Tibial artery (tissue), 4 donors: Measurements from ENCODE around the gene NDRG3.

ENCODE experiments used
- DNase-seq, 2 donors: peaks; one replicate each; pipeline ENCODE4 v3.0.0-alpha.2; 2019
- H3K27ac ChIP-seq, 2 donors: fragments of 200-600 bp; sonication (generic) in 1 of 2; 1 replicate in 1 of 2; 2 replicates in 1 of 2; pipeline ENCODE4 v1.5.1; 2018 to 2019; ENCODE audit warnings: mild to moderate bottlenecking in 1 of 2
- H3K27me3 ChIP-seq, 2 donors: fragments of 200-600 bp; sonication (generic) in 1 of 2; one replicate each; pipeline versions ENCODE4 v1.5.1 to v1.6.0; 2016 to 2019
- H3K36me3 ChIP-seq, 3 donors: fragments of 200-600 bp; sonication (generic) in 2 of 3; one replicate each; pipeline ENCODE4 v1.5.1; 2016 to 2019; ENCODE audit warnings: mild to moderate bottlenecking in 2 of 3
- H3K4me1 ChIP-seq, 4 donors: fragments of 200-600 bp; sonication (generic) in 2 of 4; 1 replicate in 3 of 4; 2 replicates in 1 of 4; pipeline ENCODE4 v1.5.1; 2016 to 2019
- H3K4me3 ChIP-seq, 2 donors: fragments of 200-600 bp; sonication (generic) in 1 of 2; 1 replicate in 1 of 2; 2 replicates in 1 of 2; pipeline ENCODE4 v1.5.1; 2018 to 2019; ENCODE audit warnings: mild to moderate bottlenecking in 2 of 2
- H3K9me3 ChIP-seq, 3 donors: fragments of 200-600 bp; sonication (generic) in 1 of 3; one replicate each; pipeline ENCODE4 v1.5.1; 2016 to 2019
- CTCF ChIP-seq, 2 experiments: fragments of 200-600 bp in 1 of 2; fragments of 450-650 bp in 1 of 2; IDR thresholded peaks; one replicate each; pipeline ENCODE4 v1.5.1; 2017 to 2019; ENCODE audit warnings: antibody characterized with exemption in 2 of 2, mild to moderate bottlenecking in 1 of 2, moderate library complexity in 1 of 2
- intact Hi-C: fragments of 100-400 bp; cut with DNase I; formaldehyde crosslinking; loops from one replicate; pipeline ENCODE4 v1.15.0; 2023; ENCODE audit warnings: low total_unique reads

The NDRG3 gene

DNA sequence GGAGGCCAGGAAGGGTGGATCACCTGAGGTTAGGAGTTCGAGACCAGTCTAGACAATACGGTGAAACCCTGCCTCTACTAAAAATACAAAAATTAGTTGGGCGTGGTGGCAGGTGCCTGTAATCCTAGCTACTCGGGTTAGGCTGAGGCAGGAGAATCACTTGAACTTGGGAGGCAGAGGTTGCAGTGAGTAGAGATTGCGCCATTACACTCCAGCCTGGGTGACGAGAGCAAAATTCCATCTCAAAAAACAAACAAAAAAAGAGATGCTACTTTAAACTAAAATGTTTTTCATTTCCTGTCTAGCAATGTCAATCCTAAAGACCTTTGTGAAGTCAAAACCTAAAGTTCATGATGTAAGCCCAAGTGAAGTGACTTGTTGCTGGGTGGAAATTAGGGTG, 14.8 kb upstream of the NDRG3 start:
- peaks cover 0 to 24% (median 0%) of the 10 kb centered on the region in 3 donors for H3K36me3 ChIP-seq
- no peaks in the 10 kb centered on the region for H3K4me1 ChIP-seq
- no peaks in the 10 kb centered on the region for H3K9me3 ChIP-seq
- H3K4me3 ChIP-seq = no peak overlapping the region
- no peak overlapping the region for H3K27ac ChIP-seq
- DNase-seq = no peak
- no peaks in the 10 kb centered on the region for H3K27me3 ChIP-seq
- TF ChIP-seq CTCF (IDR thresholded peaks at IDR 0.05) = no peak
- intact Hi-C loops = no loop called here

DNA sequence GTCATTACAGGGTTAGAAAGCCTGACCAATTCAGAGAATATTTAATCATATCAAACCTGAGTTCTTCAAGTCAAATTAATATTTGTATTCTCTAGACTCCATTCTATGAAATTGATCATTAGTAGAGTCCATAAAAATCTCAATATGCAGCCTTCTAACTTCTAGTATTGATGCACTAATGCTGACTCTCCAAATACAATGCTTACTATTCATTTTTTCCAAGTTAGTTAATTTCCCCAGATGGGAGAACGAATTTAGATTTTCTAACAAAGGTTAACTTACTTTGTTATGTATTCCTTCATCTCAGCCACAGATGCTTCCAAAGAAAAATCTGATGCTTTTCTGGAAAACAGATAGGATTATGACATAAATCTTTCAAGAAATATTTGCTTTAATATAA, 12.4 kb upstream of the NDRG3 start:
- intact Hi-C loops = loop anchor here (10.0 kb wide), 1 partner anchor 183 kb away; the partner anchor contains the start of gene TGIF2
- TF ChIP-seq CTCF (IDR thresholded peaks at IDR 0.05) = no peak
- Histone ChIP-seq H3K4me3 (no peak overlapping the region), H3K4me1 (no peaks in the 10 kb centered on the region), H3K9me3 (no peaks in the 10 kb centered on the region), H3K36me3 (peaks cover 0 to 47% (median 0%) of the 10 kb centered on the region in 3 donors), H3K27me3 (no peaks in the 10 kb centered on the region), H3K27ac (no peak overlapping the region)
- DNase-seq = no peak

DNA sequence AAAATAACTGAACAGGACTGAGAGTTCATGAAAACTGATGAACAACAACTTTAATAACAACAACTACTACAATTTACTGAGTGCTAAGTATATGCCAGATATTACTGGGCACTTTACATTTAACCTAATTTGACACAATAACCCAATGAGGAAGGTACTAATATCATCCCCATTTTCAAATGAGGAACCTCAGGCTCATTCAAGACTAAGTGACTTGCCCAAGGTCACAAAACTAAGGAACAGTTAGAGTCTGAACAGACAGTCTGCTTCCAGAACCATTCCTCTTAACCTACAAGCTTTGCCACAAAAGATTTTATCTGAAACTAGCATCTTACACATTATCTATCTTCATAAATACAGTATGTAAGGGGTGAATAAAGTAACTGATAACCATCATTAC, 10.6 kb upstream of the NDRG3 start:
- H3K27me3 ChIP-seq = no peaks in the 10 kb centered on the region
- no peaks in the 10 kb centered on the region for H3K9me3 ChIP-seq
- no peaks in the 10 kb centered on the region for H3K4me1 ChIP-seq
- TF ChIP-seq CTCF (IDR thresholded peaks at IDR 0.05) = no peak
- H3K27ac ChIP-seq = no peak overlapping the region
- no peak overlapping the region for H3K4me3 ChIP-seq
- H3K36me3 ChIP-seq = peaks cover 6 to 65% (median 12%) of the 10 kb centered on the region in 3 donors
- intact Hi-C loops = loop anchor here (10.0 kb wide), 1 partner anchor 182 kb away; the partner anchor contains the start of gene TGIF2
- no peak for DNase-seq

DNA sequence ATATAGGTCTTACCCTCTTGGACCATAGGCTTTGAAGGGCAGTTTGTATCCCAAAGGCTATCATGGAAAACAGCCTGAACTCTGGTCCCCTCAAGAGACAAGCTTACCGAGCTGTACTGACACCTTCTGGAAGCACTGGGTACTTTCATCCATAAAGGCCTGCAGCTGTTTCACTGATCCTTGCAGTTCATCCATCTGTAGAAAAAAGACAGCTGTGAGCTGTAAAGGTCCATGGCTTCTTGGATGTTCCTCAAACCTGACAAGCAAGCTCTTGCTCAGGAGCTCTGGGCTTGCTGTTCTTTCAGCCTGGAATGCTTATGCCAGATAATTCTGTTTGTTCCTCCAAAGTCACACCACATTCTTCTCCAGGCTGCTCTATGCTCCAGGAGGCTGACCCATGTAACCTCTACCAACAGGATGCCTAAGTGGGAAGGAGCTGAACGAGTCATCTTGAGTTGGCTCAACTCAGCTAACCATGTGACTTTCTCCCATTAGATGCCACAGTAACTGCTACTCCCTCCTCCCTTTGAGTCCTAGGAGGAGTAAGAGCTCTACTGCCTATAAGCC, 8.8 kb upstream of the NDRG3 start:
- no peak for DNase-seq
- H3K36me3 ChIP-seq = peaks cover 6 to 71% (median 12%) of the 10 kb centered on the region in 3 donors
- H3K27ac ChIP-seq = no peak overlapping the region
- intact Hi-C loops = loop anchor here (10.0 kb wide), 1 partner anchor 180 kb away; the partner anchor contains the start of gene TGIF2
- H3K27me3 ChIP-seq = no peaks in the 10 kb centered on the region
- H3K9me3 ChIP-seq = no peaks in the 10 kb centered on the region
- TF ChIP-seq CTCF (IDR thresholded peaks at IDR 0.05) = peak; percentile 84 to 85
- no peaks in the 10 kb centered on the region for H3K4me1 ChIP-seq
- H3K4me3 ChIP-seq = no peak overlapping the region

GRCh38 chr20:36752582-36752981, 6.7 kb upstream of the NDRG3 start:
- Histone ChIP-seq H3K9me3 (no peaks in the 10 kb centered on the region), H3K27ac (no peak overlapping the region), H3K36me3 (peaks cover 6 to 64% (median 12%) of the 10 kb centered on the region in 3 donors), H3K4me1 (no peaks in the 10 kb centered on the region), H3K4me3 (no peak overlapping the region), H3K27me3 (no peaks in the 10 kb centered on the region)
- TF ChIP-seq CTCF (IDR thresholded peaks at IDR 0.05) = no peak
- no peak for DNase-seq
- intact Hi-C loops = loop anchor here (2.0 to 10.0 kb wide), 2 partner anchors 86 to 178 kb away; partner anchors contain the start of gene TGIF2
